CD8-positive, alpha-beta memory T cell (primary cell): ENCODE measurements around the gene ELK3. TPM values are rescaled to one million over a fixed set of nuclear protein-coding genes. Genes with fewer than 3 reads are reported as not detected.

ENCODE experiments used
- CTCF ChIA-PET: fragments of 350-600 bp; sonication (Branson Sonifier 250); formaldehyde crosslinking; loops from one replicate; lab custom pipeline; 2021; ENCODE audit warnings: antibody characterized with exemption; lab: Charles Lee
- POLR2A ChIA-PET: fragments of 350-600 bp; sonication (Branson Sonifier 250); formaldehyde crosslinking; loops from one replicate; lab custom pipeline; 2021; ENCODE audit warnings: antibody characterized with exemption; lab: Charles Lee
- DNase-seq, 5 donors: peaks; one replicate each; pipeline versions ENCODE4 v3.0.0 to v3.0.0-alpha.2; 2020 to 2022; ENCODE audit warnings: mixed read lengths in 1 of 5
- H3K27ac ChIP-seq: one replicate; pipeline ENCODE4 v1.7.0; 2013; ENCODE audit warnings: low read depth, mild to moderate bottlenecking, low read length, moderate library complexity
- H3K27me3 ChIP-seq: 2 replicates; pipeline ENCODE4 v1.7.0; 2013; ENCODE audit warnings: low read length, mild to moderate bottlenecking; ENCODE audit not compliant: insufficient read depth, poor library complexity, severe bottlenecking
- H3K36me3 ChIP-seq: 2 replicates; pipeline ENCODE4 v1.7.0; 2013; ENCODE audit warnings: mild to moderate bottlenecking, low read length, moderate library complexity; ENCODE audit not compliant: insufficient read depth
- H3K4me1 ChIP-seq: 2 replicates; pipeline ENCODE4 v1.7.0; 2013; ENCODE audit warnings: mild to moderate bottlenecking, low read length, moderate library complexity; ENCODE audit not compliant: insufficient read depth
- H3K4me3 ChIP-seq: 2 replicates; pipeline ENCODE4 v1.7.0; 2013; ENCODE audit warnings: mild to moderate bottlenecking, low read length
- H3K9me3 ChIP-seq: 2 replicates; pipeline ENCODE4 v1.7.0; 2013; ENCODE audit warnings: mild to moderate bottlenecking, low read length
- H3K27ac Mint-ChIP-seq, 8 donors: one replicate each; pipeline ENCODE4 v1.8.0; 2020 to 2021; ENCODE audit warnings: mixed read lengths in 8 of 8, mild to moderate bottlenecking in 6 of 8, inconsistent platforms in 3 of 8, moderate library complexity in 3 of 8
- H3K27me3 Mint-ChIP-seq, 2 donors: one replicate each; pipeline ENCODE4 v1.8.0; 2020 to 2021; ENCODE audit warnings: mixed read lengths in 2 of 2, mild to moderate bottlenecking in 1 of 2, moderate library complexity in 1 of 2
- H3K36me3 Mint-ChIP-seq, 3 donors: one replicate each; pipeline ENCODE4 v1.8.0; 2020 to 2021; ENCODE audit warnings: mixed read lengths in 3 of 3, inconsistent platforms in 1 of 3, mild to moderate bottlenecking in 1 of 3
- H3K4me1 Mint-ChIP-seq, 3 donors: one replicate each; pipeline ENCODE4 v1.8.0; 2020 to 2021; ENCODE audit warnings: mixed read lengths in 3 of 3, inconsistent platforms in 1 of 3, mild to moderate bottlenecking in 1 of 3
- H3K4me3 Mint-ChIP-seq, 7 donors: one replicate each; pipeline ENCODE4 v1.8.0; 2020 to 2021; ENCODE audit warnings: mixed read lengths in 7 of 7, mild to moderate bottlenecking in 6 of 7, moderate library complexity in 4 of 7, inconsistent platforms in 2 of 7
- H3K9me3 Mint-ChIP-seq, 5 donors: one replicate each; pipeline ENCODE4 v1.8.0; 2020 to 2022; ENCODE audit warnings: mixed read lengths in 5 of 5, mild to moderate bottlenecking in 3 of 5, moderate library complexity in 2 of 5, inconsistent platforms in 1 of 5
- polyA plus RNA-seq: library from polyadenylated mRNA; unstranded; fragments of 300-500 nt; fragmentation: Illumina TruSeq; gene quantifications from one replicate; pipeline ENCODE4 v1.2.3, GENCODE V29; 2021
- total RNA-seq, 2 experiments: library from RNA; stranded (reverse); gene quantifications; one replicate each; pipeline ENCODE4 v1.2.3, GENCODE V29; 2021

ELK3 gene
- total and polyA plus RNA-seq, 3 experiments from 2014 or later: 24.0 to 44.3 (median 28.4) TPM

- ChIA-PET CTCF (interaction anchor here (0.7 to 1.5 kb wide), 2 partner anchors 23 to 39 kb away, joined by 3 read pairs; no protein-coding TSS in a partner anchor), POLR2A (no interaction called here)
- H3K4me3 Mint-ChIP-seq: no peak overlapping the region
- H3K36me3 ChIP-seq: no peaks in the 10 kb centered on the region
- peaks cover 4% of the 10 kb centered on the region for H3K4me1 ChIP-seq
- peak overlapping the region in 2 of 8 donors; percentile 53 to 82 for H3K27ac Mint-ChIP-seq
- no peak overlapping the region for H3K4me3 ChIP-seq
- H3K9me3 Mint-ChIP-seq: peaks cover 0 to 6% (median 1%) of the 10 kb centered on the region in 5 donors
- no peak overlapping the region for H3K27ac ChIP-seq
- H3K9me3 ChIP-seq: no peaks in the 10 kb centered on the region
- H3K27me3 Mint-ChIP-seq: peaks cover 2 to 7% of the 10 kb centered on the region in 2 donors
- H3K27me3 ChIP-seq: no peaks in the 10 kb centered on the region
- peaks cover 0 to 9% (median 5%) of the 10 kb centered on the region in 3 donors for H3K36me3 Mint-ChIP-seq
- DNase-seq: no peak
- H3K4me1 Mint-ChIP-seq: peaks cover 7 to 10% (median 9%) of the 10 kb centered on the region in 3 donors
Measured at GRCh38 chr12:96176575-96176974, 17.6 kb upstream of the ELK3 start.

- Histone ChIP-seq H3K9me3 (no peaks in the 10 kb centered on the region), H3K27ac (no peak overlapping the region), H3K4me1 (peaks cover 4% of the 10 kb centered on the region), H3K4me3 (no peak overlapping the region), H3K36me3 (no peaks in the 10 kb centered on the region), H3K27me3 (no peaks in the 10 kb centered on the region)
- H3K4me1 Mint-ChIP-seq: peaks cover 7 to 10% (median 9%) of the 10 kb centered on the region in 3 donors
- POLR2A ChIA-PET: no interaction called here
- no peak for DNase-seq
- peak overlapping the region in 3 of 8 donors; percentile 53 to 84 (median 82) for H3K27ac Mint-ChIP-seq
- peaks cover 0 to 6% (median 1%) of the 10 kb centered on the region in 5 donors for H3K9me3 Mint-ChIP-seq
- H3K27me3 Mint-ChIP-seq: peaks cover 2 to 3% of the 10 kb centered on the region in 2 donors
- peaks cover 0 to 9% (median 5%) of the 10 kb centered on the region in 3 donors for H3K36me3 Mint-ChIP-seq
- peak overlapping the region in 2 of 7 donors; percentile 15 to 21 for H3K4me3 Mint-ChIP-seq
- CTCF ChIA-PET: interaction anchor here (0.7 to 1.5 kb wide), 3 partner anchors 24 to 38 kb away, joined by 3 read pairs; no protein-coding TSS in a partner anchor
Measured at GRCh38 chr12:96177013-96177412, 17.2 kb upstream of the ELK3 start.

- H3K27me3 ChIP-seq: no peaks in the 10 kb centered on the region
- H3K9me3 ChIP-seq: no peaks in the 10 kb centered on the region
- no peak overlapping the region for H3K27ac Mint-ChIP-seq
- H3K4me1 Mint-ChIP-seq: peaks cover 12 to 17% (median 12%) of the 10 kb centered on the region in 3 donors
- no peak overlapping the region for H3K27ac ChIP-seq
- no peak for DNase-seq
- no peaks in the 10 kb centered on the region for H3K36me3 ChIP-seq
- peaks cover 0 to 3% of the 10 kb centered on the region in 2 donors for H3K27me3 Mint-ChIP-seq
- H3K36me3 Mint-ChIP-seq: no peaks in the 10 kb centered on the region
- POLR2A ChIA-PET: no interaction called here
- no peak overlapping the region for H3K4me3 ChIP-seq
- CTCF ChIA-PET: no interaction called here
- no peaks in the 10 kb centered on the region for H3K9me3 Mint-ChIP-seq
- no peak overlapping the region for H3K4me3 Mint-ChIP-seq
- H3K4me1 ChIP-seq: peaks cover 9% of the 10 kb centered on the region
Measured at GRCh38 chr12:96183734-96184370, 10.3 kb upstream of the ELK3 start.

- Histone ChIP-seq H3K27ac (no peak overlapping the region), H3K36me3 (no peaks in the 10 kb centered on the region), H3K4me3 (no peak overlapping the region), H3K4me1 (peaks cover 9% of the 10 kb centered on the region), H3K27me3 (no peaks in the 10 kb centered on the region), H3K9me3 (no peaks in the 10 kb centered on the region)
- Mint-ChIP-seq H3K9me3 (no peaks in the 10 kb centered on the region), H3K27me3 (peaks cover 0 to 1% of the 10 kb centered on the region in 2 donors), H3K4me3 (no peak overlapping the region), H3K36me3 (no peaks in the 10 kb centered on the region), H3K4me1 (peaks cover 13 to 30% (median 22%) of the 10 kb centered on the region in 3 donors), H3K27ac (peak overlapping the region in 1 of 8 donors; percentile 10)
- POLR2A ChIA-PET: interaction anchor here (0.9 kb wide), 1 partner anchor 9 kb away, joined by 3 read pairs; no protein-coding TSS in a partner anchor
- CTCF ChIA-PET: interaction anchor here (2.2 kb wide), 1 partner anchor 29 kb away, joined by 12 read pairs; no protein-coding TSS in a partner anchor
- DNase-seq: no peak
Measured at GRCh38 chr12:96185914-96186313, 8.3 kb upstream of the ELK3 start.

GRCh38 chr12:96186607-96187301 lies 7.4 kb upstream of the ELK3 start:
- peaks cover 0 to 1% of the 10 kb centered on the region in 2 donors for H3K27me3 Mint-ChIP-seq
- peak overlapping the region in 6 of 8 donors; percentile 0 to 88 (median 28) for H3K27ac Mint-ChIP-seq
- no peak overlapping the region for H3K4me3 ChIP-seq

GRCh38 chr12:96187956-96188355 lies 6.2 kb upstream of the ELK3 start:
- no peak for DNase-seq
- H3K4me1 ChIP-seq: peaks cover 9% of the 10 kb centered on the region
- POLR2A ChIA-PET: interaction anchor here (0.6 kb wide), 1 partner anchor 55 kb away, joined by 3 read pairs; no protein-coding TSS in a partner anchor

More at GRCh38 chr12:96186607-96187301, 7.4 kb upstream of the ELK3 start:
- Mint-ChIP-seq H3K4me3 (no peak overlapping the region), H3K9me3 (no peaks in the 10 kb centered on the region), H3K36me3 (no peaks in the 10 kb centered on the region), H3K4me1 (peaks cover 13 to 30% (median 22%) of the 10 kb centered on the region in 3 donors)
- Histone ChIP-seq H3K4me1 (peaks cover 9% of the 10 kb centered on the region), H3K36me3 (no peaks in the 10 kb centered on the region), H3K27ac (no peak overlapping the region), H3K27me3 (no peaks in the 10 kb centered on the region), H3K9me3 (no peaks in the 10 kb centered on the region)
- DNase-seq: no peak
- ChIA-PET POLR2A (interaction anchor here (0.7 to 0.9 kb wide), 2 partner anchors 8 to 151 kb away, joined by 3 read pairs; partner anchors contain the start of gene LTA4H), CTCF (interaction anchor here (0.9 to 2.2 kb wide), 3 partner anchors 22 to 330 kb away, joined by 3 to 12 read pairs (median 3); no protein-coding TSS in a partner anchor)

GRCh38 chr12:96189781-96190180 lies 4.4 kb upstream of the ELK3 start:
- H3K4me1 ChIP-seq: peaks cover 9% of the 10 kb centered on the region
- ChIA-PET CTCF (no interaction called here), POLR2A (no interaction called here)
- DNase-seq: no peak
- no peaks in the 10 kb centered on the region for H3K27me3 ChIP-seq
- Mint-ChIP-seq H3K4me3 (peak overlapping the region in 1 of 7 donors; percentile 8), H3K9me3 (no peaks in the 10 kb centered on the region), H3K27me3 (no peaks in the 10 kb centered on the region), H3K4me1 (peaks cover 19 to 40% (median 33%) of the 10 kb centered on the region in 3 donors), H3K36me3 (peaks cover 0 to 3% (median 0%) of the 10 kb centered on the region in 3 donors), H3K27ac (peak overlapping the region; percentile 1 to 82 (median 44))
- H3K4me3 ChIP-seq: no peak overlapping the region
- no peaks in the 10 kb centered on the region for H3K36me3 ChIP-seq
- H3K9me3 ChIP-seq: no peaks in the 10 kb centered on the region
- H3K27ac ChIP-seq: no peak overlapping the region

More at GRCh38 chr12:96187956-96188355, 6.2 kb upstream of the ELK3 start:
- Mint-ChIP-seq H3K4me3 (no peak overlapping the region), H3K9me3 (no peaks in the 10 kb centered on the region), H3K27me3 (peaks cover 0 to 1% of the 10 kb centered on the region in 2 donors), H3K27ac (peak overlapping the region in 4 of 8 donors; percentile 7 to 59 (median 54)), H3K36me3 (no peaks in the 10 kb centered on the region), H3K4me1 (peaks cover 13 to 31% (median 30%) of the 10 kb centered on the region in 3 donors)
- no peak overlapping the region for H3K27ac ChIP-seq
- H3K27me3 ChIP-seq: no peaks in the 10 kb centered on the region
- H3K9me3 ChIP-seq: no peaks in the 10 kb centered on the region
- H3K4me3 ChIP-seq: no peak overlapping the region
- H3K36me3 ChIP-seq: no peaks in the 10 kb centered on the region
- CTCF ChIA-PET: interaction anchor here (1.3 kb wide), 1 partner anchor 21 kb away, joined by 3 read pairs; no protein-coding TSS in a partner anchor
